Measurements from ENCODE around the gene TBC1D5. TPM values are rescaled to one million over a fixed set of nuclear protein-coding genes. Genes with fewer than 3 reads are reported as not detected.
"Not testable (repeated sequence)": the region's sequence is repeated elsewhere in the genome, so short reads cannot be mapped to it uniquely, and the experiment has no call there.

Gene TBC1D5
- total RNA-seq, 1 experiment from 2014 or later = 181 TPM

- H3K9ac ChIP-seq (ENCODE audit: low read length); H3K4me1 ChIP-seq (ENCODE audit: low read length); H3K27ac ChIP-seq (ENCODE audit: low read length); H3K27me3 ChIP-seq (ENCODE audit: low read length); H2AFZ ChIP-seq (ENCODE audit: low read length); DNase-seq; H3K9me2 ChIP-seq (replicated peaks; ENCODE audit: insufficient read depth, low read length); H3K4me2 ChIP-seq (ENCODE audit: low read depth, low read length, poor library complexity, severe bottlenecking); H3K36me3 ChIP-seq (ENCODE audit: insufficient read depth, low read length); H3K4me3 ChIP-seq (ENCODE audit: low read length); H3K9me3 ChIP-seq (ENCODE audit: low read length); H4K20me1 ChIP-seq (ENCODE audit: insufficient read depth, low read depth, low read length): not testable (repeated sequence)
- peaks cover 85% of the 10 kb centered on the region for H3K79me2 ChIP-seq (ENCODE audit: low read length)
These were observed 48.8 kb downstream of the TBC1D5 start for GRCh38 chr3:17693670-17693999.

- H3K9ac ChIP-seq (ENCODE audit: low read length); H3K9me3 ChIP-seq (ENCODE audit: low read length); H3K36me3 ChIP-seq (ENCODE audit: insufficient read depth, low read length); H3K4me1 ChIP-seq (ENCODE audit: low read length); H4K20me1 ChIP-seq (ENCODE audit: insufficient read depth, low read depth, low read length); H2AFZ ChIP-seq (ENCODE audit: low read length); H3K4me2 ChIP-seq (ENCODE audit: low read depth, low read length, poor library complexity, severe bottlenecking); H3K4me3 ChIP-seq (ENCODE audit: low read length); H3K27me3 ChIP-seq (ENCODE audit: low read length); H3K9me2 ChIP-seq (replicated peaks; ENCODE audit: insufficient read depth, low read length); DNase-seq; H3K27ac ChIP-seq (ENCODE audit: low read length): not testable (repeated sequence)
- peaks cover 91% of the 10 kb centered on the region for H3K79me2 ChIP-seq (ENCODE audit: low read length)
These were observed 49.4 kb downstream of the TBC1D5 start for GRCh38 chr3:17692846-17693669.

- Histone ChIP-seq H3K9me2 (replicated peaks; ENCODE audit: insufficient read depth, low read length) (no peaks in the 10 kb centered on the region), H2AFZ (ENCODE audit: low read length) (no peak overlapping the region), H3K27me3 (ENCODE audit: low read length) (no peaks in the 10 kb centered on the region), H3K9me3 (ENCODE audit: low read length) (no peaks in the 10 kb centered on the region), H3K4me1 (ENCODE audit: low read length) (peaks cover 32% of the 10 kb centered on the region), H3K79me2 (ENCODE audit: low read length) (peaks cover 94% of the 10 kb centered on the region), H3K36me3 (ENCODE audit: insufficient read depth, low read length) (no peaks in the 10 kb centered on the region), H3K27ac (ENCODE audit: low read length) (peak overlapping the region; percentile 27; the same call in 1 of the 2 replicates), H4K20me1 (ENCODE audit: insufficient read depth, low read depth, low read length) (no peaks in the 10 kb centered on the region), H3K9ac (ENCODE audit: low read length) (no peak overlapping the region), H3K4me2 (ENCODE audit: low read depth, low read length, poor library complexity, severe bottlenecking) (no peak overlapping the region), H3K4me3 (ENCODE audit: low read length) (no peak overlapping the region)
- DNase-seq = no peak
These were observed 54.9 kb downstream of the TBC1D5 start for GRCh38 chr3:17687566-17687965.

- peak; percentile 77 for DNase-seq
- Histone ChIP-seq H3K4me1 (ENCODE audit: low read length) (peaks cover 33% of the 10 kb centered on the region), H3K27me3 (ENCODE audit: low read length) (no peaks in the 10 kb centered on the region), H3K27ac (ENCODE audit: low read length) (no peak overlapping the region), H3K4me2 (ENCODE audit: low read depth, low read length, poor library complexity, severe bottlenecking) (no peak overlapping the region), H3K9me3 (ENCODE audit: low read length) (no peaks in the 10 kb centered on the region), H3K36me3 (ENCODE audit: insufficient read depth, low read length) (no peaks in the 10 kb centered on the region), H3K9me2 (replicated peaks; ENCODE audit: insufficient read depth, low read length) (no peaks in the 10 kb centered on the region), H3K79me2 (ENCODE audit: low read length) (peaks cover 94% of the 10 kb centered on the region), H2AFZ (ENCODE audit: low read length) (no peak overlapping the region), H3K4me3 (ENCODE audit: low read length) (no peak overlapping the region), H4K20me1 (ENCODE audit: insufficient read depth, low read depth, low read length) (no peaks in the 10 kb centered on the region), H3K9ac (ENCODE audit: low read length) (no peak overlapping the region)
These were observed 55.8 kb downstream of the TBC1D5 start for GRCh38 chr3:17686613-17687012.

- Histone ChIP-seq H3K4me2 (ENCODE audit: low read depth, low read length, poor library complexity, severe bottlenecking) (peak overlapping the region; percentile 41), H3K4me1 (ENCODE audit: low read length) (peaks cover 43% of the 10 kb centered on the region), H3K79me2 (ENCODE audit: low read length) (peaks cover 98% of the 10 kb centered on the region), H3K9ac (ENCODE audit: low read length) (no peak overlapping the region), H2AFZ (ENCODE audit: low read length) (no peak overlapping the region), H3K27ac (ENCODE audit: low read length) (peak overlapping the region; percentile 31; the same call in 1 of the 2 replicates), H4K20me1 (ENCODE audit: insufficient read depth, low read depth, low read length) (no peaks in the 10 kb centered on the region), H3K9me2 (replicated peaks; ENCODE audit: insufficient read depth, low read length) (no peaks in the 10 kb centered on the region), H3K36me3 (ENCODE audit: insufficient read depth, low read length) (no peaks in the 10 kb centered on the region), H3K27me3 (ENCODE audit: low read length) (no peaks in the 10 kb centered on the region), H3K9me3 (ENCODE audit: low read length) (no peaks in the 10 kb centered on the region), H3K4me3 (ENCODE audit: low read length) (no peak overlapping the region)
- DNase-seq = no peak
These were observed 58.8 kb downstream of the TBC1D5 start for GRCh38 chr3:17683542-17684207.

GRCh38 chr3:17680530-17680929, 61.9 kb downstream of the TBC1D5 start:
- DNase-seq = no peak
- Histone ChIP-seq H3K9me2 (replicated peaks; ENCODE audit: insufficient read depth, low read length) (no peaks in the 10 kb centered on the region), H3K27me3 (ENCODE audit: low read length) (no peaks in the 10 kb centered on the region), H3K79me2 (ENCODE audit: low read length) (peaks cover 83% of the 10 kb centered on the region), H3K4me3 (ENCODE audit: low read length) (no peak overlapping the region), H3K9me3 (ENCODE audit: low read length) (no peaks in the 10 kb centered on the region), H3K9ac (ENCODE audit: low read length) (no peak overlapping the region), H3K4me2 (ENCODE audit: low read depth, low read length, poor library complexity, severe bottlenecking) (no peak overlapping the region), H2AFZ (ENCODE audit: low read length) (no peak overlapping the region), H3K36me3 (ENCODE audit: insufficient read depth, low read length) (no peaks in the 10 kb centered on the region), H3K4me1 (ENCODE audit: low read length) (peaks cover 31% of the 10 kb centered on the region), H3K27ac (ENCODE audit: low read length) (no peak overlapping the region), H4K20me1 (ENCODE audit: insufficient read depth, low read depth, low read length) (no peaks in the 10 kb centered on the region)

- Histone ChIP-seq H3K9me3 (ENCODE audit: low read length) (no peaks in the 10 kb centered on the region), H3K36me3 (ENCODE audit: insufficient read depth, low read length) (no peaks in the 10 kb centered on the region), H3K27me3 (ENCODE audit: low read length) (no peaks in the 10 kb centered on the region), H4K20me1 (ENCODE audit: insufficient read depth, low read depth, low read length) (no peaks in the 10 kb centered on the region), H3K9ac (ENCODE audit: low read length) (no peak overlapping the region), H3K4me1 (ENCODE audit: low read length) (peaks cover 12% of the 10 kb centered on the region; the same call in 1 of the 2 replicates), H3K4me3 (ENCODE audit: low read length) (no peak overlapping the region), H2AFZ (ENCODE audit: low read length) (no peak overlapping the region), H3K4me2 (ENCODE audit: low read depth, low read length, poor library complexity, severe bottlenecking) (no peak overlapping the region), H3K9me2 (replicated peaks; ENCODE audit: insufficient read depth, low read length) (no peaks in the 10 kb centered on the region), H3K27ac (ENCODE audit: low read length) (no peak overlapping the region), H3K79me2 (ENCODE audit: low read length) (peaks cover 84% of the 10 kb centered on the region)
- DNase-seq = no peak
These were observed 64.2 kb downstream of the TBC1D5 start for GRCh38 chr3:17678116-17678741.

GRCh38 chr3:17674082-17674686, 68.2 kb downstream of the TBC1D5 start:
- Histone ChIP-seq H3K79me2 (ENCODE audit: low read length) (peaks cover 80% of the 10 kb centered on the region), H3K4me3 (ENCODE audit: low read length) (no peak overlapping the region), H4K20me1 (ENCODE audit: insufficient read depth, low read depth, low read length) (no peaks in the 10 kb centered on the region)

More at GRCh38 chr3:17674082-17674686, 68.2 kb downstream of the TBC1D5 start:
- no peaks in the 10 kb centered on the region for H3K9me3 ChIP-seq (ENCODE audit: low read length)
- H2AFZ ChIP-seq (ENCODE audit: low read length) = no peak overlapping the region
- no peak overlapping the region for H3K4me2 ChIP-seq (ENCODE audit: low read depth, low read length, poor library complexity, severe bottlenecking)
- no peaks in the 10 kb centered on the region for H3K27me3 ChIP-seq (ENCODE audit: low read length)
- no peak for DNase-seq
- no peak overlapping the region for H3K27ac ChIP-seq (ENCODE audit: low read length)
- H3K9me2 ChIP-seq (replicated peaks; ENCODE audit: insufficient read depth, low read length) = no peaks in the 10 kb centered on the region
- no peaks in the 10 kb centered on the region for H3K4me1 ChIP-seq (ENCODE audit: low read length)
- H3K9ac ChIP-seq (ENCODE audit: low read length) = no peak overlapping the region
- peaks cover 9% of the 10 kb centered on the region; the same call in 1 of the 2 replicates for H3K36me3 ChIP-seq (ENCODE audit: insufficient read depth, low read length)
